ENCODE data around the gene SETD7.

SETD7 gene

GRCh38 chr4:139523076-139523475 lies 32.9 kb downstream of the SETD7 start:
- no peak for TF ChIP-seq CTCF (IDR thresholded peaks at IDR 0.05; ENCODE audit: low read depth, low read length)
- no peak for DNase-seq (ENCODE audit: extremely low read depth, low read depth)

GRCh38 chr4:139522457-139522856 lies 33.6 kb downstream of the SETD7 start:
- no peak for DNase-seq (ENCODE audit: extremely low read depth, low read depth)

DNA sequence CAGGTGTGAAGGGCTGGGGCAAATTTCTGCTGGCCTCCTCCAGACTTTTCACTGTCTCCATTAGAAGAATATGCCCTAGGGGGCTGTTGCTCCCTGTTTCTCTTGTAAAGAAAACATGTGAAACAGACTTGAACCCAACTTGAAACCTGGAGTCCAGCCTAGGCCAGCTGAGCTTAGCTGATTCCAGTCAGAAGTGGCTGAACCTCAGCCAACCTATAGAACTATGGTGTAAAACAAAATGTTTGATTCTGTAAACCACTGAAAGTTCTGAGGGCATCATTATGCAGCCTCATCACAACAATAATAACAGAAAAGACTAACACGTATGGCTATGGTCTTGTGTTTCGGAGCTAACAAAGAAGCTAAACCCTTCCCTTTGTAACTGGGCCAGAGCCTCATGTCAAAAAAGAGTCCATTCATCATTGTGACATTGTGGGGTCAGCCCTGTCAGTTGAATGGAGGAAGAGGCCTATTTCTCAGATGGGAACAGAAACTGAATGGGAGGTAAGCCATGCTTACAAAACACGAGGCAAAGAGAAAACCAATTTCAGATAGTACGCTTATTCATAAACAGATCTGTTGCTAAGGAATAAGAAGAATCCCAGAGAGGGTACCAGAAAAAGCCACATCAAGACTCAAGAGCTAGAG lies 34.1 kb downstream of the SETD7 start:
- no peak for TF ChIP-seq CTCF (IDR thresholded peaks at IDR 0.05; ENCODE audit: low read depth, low read length)
- DNase-seq (ENCODE audit: extremely low read depth, low read depth): no peak

More at GRCh38 chr4:139522457-139522856, 33.6 kb downstream of the SETD7 start:
- no peak for TF ChIP-seq CTCF (IDR thresholded peaks at IDR 0.05; ENCODE audit: low read depth, low read length)

GRCh38 chr4:139515531-139515958 lies 40.5 kb downstream of the SETD7 start:
- TF ChIP-seq CTCF (IDR thresholded peaks at IDR 0.05; ENCODE audit: low read depth, low read length): no peak
- DNase-seq (ENCODE audit: extremely low read depth, low read depth): no peak

DNA sequence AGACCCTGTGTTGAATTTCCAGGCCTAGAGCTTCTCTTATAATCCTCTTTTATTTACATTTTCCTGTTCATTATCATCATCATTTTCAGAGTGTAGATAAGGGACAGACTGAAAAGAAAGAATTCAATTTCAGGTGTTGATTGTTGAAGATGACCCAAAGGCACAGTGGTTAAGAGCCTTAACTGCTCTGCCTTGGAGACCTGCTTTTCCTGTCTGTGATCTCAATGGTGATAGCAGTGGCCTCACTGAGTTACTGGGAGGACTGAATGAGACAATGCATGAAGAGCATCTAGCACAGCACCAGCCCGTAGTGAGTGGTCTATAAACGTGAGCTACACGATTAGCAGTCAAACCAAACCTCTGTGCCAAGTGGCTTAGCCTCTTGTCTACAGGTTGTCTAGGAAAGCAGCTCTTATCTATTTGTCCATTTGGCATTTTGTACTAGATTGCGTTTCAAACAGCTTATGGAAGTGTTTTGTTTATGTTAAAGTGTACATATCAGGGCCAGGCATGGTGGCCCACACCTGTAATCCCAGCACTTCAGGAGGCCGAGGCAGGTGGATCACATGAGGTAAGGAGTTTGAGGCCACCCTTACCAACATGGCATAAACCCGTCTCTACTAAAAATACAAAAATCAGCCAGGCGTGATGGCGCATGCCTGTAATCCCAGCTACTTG lies 41.5 kb downstream of the SETD7 start:
- no peak for TF ChIP-seq CTCF (IDR thresholded peaks at IDR 0.05; ENCODE audit: low read depth, low read length)

DNA sequence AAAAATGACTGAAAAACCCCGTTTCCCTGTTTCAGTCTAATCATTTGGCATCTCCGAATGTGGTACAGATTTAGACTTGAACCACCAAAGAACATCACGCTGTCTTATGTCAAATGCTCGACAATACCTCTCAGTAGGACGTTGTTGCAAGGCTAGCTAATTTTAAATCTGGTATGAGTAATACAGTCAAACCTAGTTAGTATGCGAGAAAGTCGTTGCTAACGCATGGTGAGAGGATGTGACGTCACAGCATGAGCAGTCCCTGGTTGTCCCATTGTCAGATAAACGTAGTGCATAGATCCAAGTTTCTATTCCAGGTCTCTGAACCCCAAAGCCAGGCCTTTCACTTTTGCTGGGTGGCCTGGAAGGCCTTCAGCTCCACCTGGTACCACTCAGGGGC lies 44.7 kb downstream of the SETD7 start:
- TF ChIP-seq CTCF (IDR thresholded peaks at IDR 0.05; ENCODE audit: low read depth, low read length): no peak
- DNase-seq (ENCODE audit: extremely low read depth, low read depth): no peak

More for the DNA sequence above, 41.5 kb downstream of the SETD7 start:
- DNase-seq (ENCODE audit: extremely low read depth, low read depth): no peak

DNA sequence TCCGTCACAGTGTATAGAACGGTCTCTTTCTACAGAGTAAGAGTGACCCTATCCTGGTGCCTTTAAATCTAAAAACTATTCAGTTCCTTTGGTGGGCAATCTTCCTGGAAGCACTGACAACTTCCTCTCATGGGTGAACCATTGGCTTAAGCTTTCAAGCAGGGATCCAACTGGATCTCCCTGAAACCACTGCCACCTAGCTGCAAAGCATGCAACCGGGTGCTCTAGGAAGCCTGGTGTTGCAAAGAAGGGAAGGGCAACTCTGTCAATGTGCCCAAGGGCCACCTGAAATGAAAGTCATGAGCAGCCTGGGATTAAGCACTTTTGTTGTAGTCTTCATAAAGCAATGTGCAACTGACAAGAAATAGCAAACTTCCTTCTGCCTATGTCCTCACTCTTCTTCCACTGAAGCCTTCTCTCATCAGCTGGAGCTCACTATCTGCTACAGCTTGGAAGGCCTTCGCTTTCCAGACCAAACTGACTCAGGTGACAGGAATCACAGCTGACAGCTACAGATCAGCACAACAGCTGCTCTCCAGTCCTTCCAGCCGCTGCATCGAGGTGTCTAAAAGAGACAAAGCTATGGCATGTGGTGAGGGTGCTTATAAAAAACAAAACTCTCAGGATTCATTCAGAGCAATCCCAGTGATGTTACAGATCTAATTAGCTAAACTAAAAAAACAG lies 46.1 kb downstream of the SETD7 start:
- TF ChIP-seq CTCF (IDR thresholded peaks at IDR 0.05; ENCODE audit: low read depth, low read length): peak; percentile 20

More for the DNA sequence above, 46.1 kb downstream of the SETD7 start:
- no peak for DNase-seq (ENCODE audit: extremely low read depth, low read depth)

Data from AG09319 (cell line).